Hepatocyte (in vitro differentiated cells): ENCODE measurements around the gene FARP1. TPM values are rescaled to one million over a fixed set of nuclear protein-coding genes. Genes with fewer than 3 reads are reported as not detected.

Experiments
- DNase-seq: peaks from one replicate; pipeline ENCODE4 v3.0.0-alpha.2; 2016; ENCODE audit warnings: low spot score
- H2AFZ ChIP-seq: fragments of 200-600 bp; sonication (generic); 2 replicates; pipeline ENCODE4 v1.6.0; 2016; ENCODE audit warnings: antibody characterized with exemption, mild to moderate bottlenecking
- H3K27ac ChIP-seq: fragments of 200-600 bp; sonication (generic); 2 replicates; pipeline ENCODE4 v1.5.1; 2016; ENCODE audit warnings: mild to moderate bottlenecking
- H3K27me3 ChIP-seq: fragments of 200-600 bp; sonication (generic); 2 replicates; pipeline ENCODE4 v1.6.1; 2016
- H3K36me3 ChIP-seq: fragments of 200-600 bp; sonication (generic); replicated peaks from 2 replicates; pipeline ENCODE4 v1.5.1; 2016; ENCODE audit warnings: low read depth; ENCODE audit not compliant: insufficient read depth
- H3K4me1 ChIP-seq: fragments of 200-600 bp; sonication (generic); 2 replicates; pipeline ENCODE4 v1.5.1; 2016; ENCODE audit warnings: mild to moderate bottlenecking, moderate library complexity; ENCODE audit not compliant: insufficient read depth
- H3K4me2 ChIP-seq: fragments of 200-600 bp; sonication (generic); 2 replicates; pipeline ENCODE4 v1.6.0; 2016
- H3K4me3 ChIP-seq: fragments of 200-600 bp; sonication (generic); 2 replicates; pipeline ENCODE4 v1.5.1; 2016; ENCODE audit warnings: mild to moderate bottlenecking
- H3K79me2 ChIP-seq: fragments of 200-600 bp; sonication (generic); 2 replicates; pipeline ENCODE4 v1.6.0; 2017; ENCODE audit warnings: mild to moderate bottlenecking
- H3K9me2 ChIP-seq: fragments of 200-600 bp; sonication (generic); replicated peaks from 2 replicates; pipeline ENCODE4 v1.6.0; 2017; ENCODE audit warnings: mild to moderate bottlenecking; ENCODE audit not compliant: insufficient read depth
- H3K9me3 ChIP-seq: fragments of 200-600 bp; sonication (generic); 2 replicates; pipeline ENCODE4 v1.5.1; 2016; ENCODE audit warnings: low read depth, mild to moderate bottlenecking
- H4K20me1 ChIP-seq: fragments of 200-600 bp; sonication (generic); 2 replicates; pipeline ENCODE4 v1.6.0; 2016; ENCODE audit warnings: mild to moderate bottlenecking; ENCODE audit not compliant: insufficient read depth, poor library complexity, severe bottlenecking
- EZH2 ChIP-seq: fragments of 200-600 bp; sonication (generic); IDR thresholded peaks from 2 replicates; pipeline ENCODE4 v1.6.1; 2016; ENCODE audit warnings: antibody characterized with exemption, mild to moderate bottlenecking, borderline replicate concordance
- EZH2phosphoT487 ChIP-seq: fragments of 200-600 bp; sonication (generic); IDR thresholded peaks from one replicate; pipeline ENCODE4 v1.6.1; 2018; ENCODE audit warnings: antibody characterized with exemption, mild to moderate bottlenecking, low read depth, moderate library complexity; ENCODE audit not compliant: unreplicated experiment, severe bottlenecking
- WGBS: methylation state at CpG from one replicate; pipeline ENCODE4 v1.1.6; 2016; ENCODE audit warnings: low lambda C conversion rate; ENCODE audit errors: missing lambda C conversion rate; 5-methylcytosine and 5-hydroxymethylcytosine counted together
- polyA plus RNA-seq: library from polyadenylated mRNA; unstranded; fragments of >200 nt; fragmentation: Nextera tagmentation; extraction: Ambion mirVana; gene quantifications from 2 replicates; pipeline ENCODE4 v1.2.1, GENCODE V29; 2016
- total RNA-seq: library from RNA; depleted of rRNA; stranded (reverse); fragments of >200 nt; gene quantifications from 2 replicates; pipeline ENCODE4 v1.2.3, GENCODE V29; 2014
- TF ChIP-seq, protein P1 (sequence below): fragments of 200-600 bp; sonication (generic); IDR thresholded peaks from 2 replicates; pipeline ENCODE4 v1.5.1; 2016; ENCODE audit warnings: antibody characterized with exemption, mild to moderate bottlenecking; ENCODE audit not compliant: poor library complexity

Gene FARP1
- total and polyA plus RNA-seq, 2 experiments from 2014 or later: 35.5 to 68.7 TPM

DNA sequence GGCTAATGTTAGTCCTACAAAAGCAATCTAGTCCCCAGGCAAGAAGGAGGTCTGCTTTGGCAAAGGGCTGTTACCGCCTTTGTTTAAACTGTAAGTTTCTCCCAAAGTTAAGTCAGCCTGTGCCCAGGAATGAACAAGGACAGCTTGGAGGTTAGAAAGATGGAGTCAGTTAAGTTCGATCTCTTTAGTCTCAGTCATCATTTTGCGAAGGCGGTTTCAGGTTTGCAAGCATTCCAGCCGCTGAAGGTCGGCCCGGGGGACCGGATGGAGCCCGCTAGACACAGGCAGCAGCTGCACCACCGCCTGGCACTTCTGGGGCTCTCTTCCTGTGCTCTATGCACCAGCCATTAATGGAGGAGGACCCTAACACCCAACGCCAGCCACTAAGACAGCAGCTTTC lies 342.7 kb downstream of the FARP1 start:
- H3K9me2 ChIP-seq: no peaks in the 10 kb centered on the region
- no peaks in the 10 kb centered on the region for H3K27me3 ChIP-seq
- H3K4me1 ChIP-seq: peaks cover 48% of the 10 kb centered on the region
- H3K4me2 ChIP-seq: peak overlapping the region; percentile 66
- DNase-seq: no peak
- 86% methylated on average over 11 of the region's 11 CpGs for WGBS
- TF ChIP-seq, protein P1, sequence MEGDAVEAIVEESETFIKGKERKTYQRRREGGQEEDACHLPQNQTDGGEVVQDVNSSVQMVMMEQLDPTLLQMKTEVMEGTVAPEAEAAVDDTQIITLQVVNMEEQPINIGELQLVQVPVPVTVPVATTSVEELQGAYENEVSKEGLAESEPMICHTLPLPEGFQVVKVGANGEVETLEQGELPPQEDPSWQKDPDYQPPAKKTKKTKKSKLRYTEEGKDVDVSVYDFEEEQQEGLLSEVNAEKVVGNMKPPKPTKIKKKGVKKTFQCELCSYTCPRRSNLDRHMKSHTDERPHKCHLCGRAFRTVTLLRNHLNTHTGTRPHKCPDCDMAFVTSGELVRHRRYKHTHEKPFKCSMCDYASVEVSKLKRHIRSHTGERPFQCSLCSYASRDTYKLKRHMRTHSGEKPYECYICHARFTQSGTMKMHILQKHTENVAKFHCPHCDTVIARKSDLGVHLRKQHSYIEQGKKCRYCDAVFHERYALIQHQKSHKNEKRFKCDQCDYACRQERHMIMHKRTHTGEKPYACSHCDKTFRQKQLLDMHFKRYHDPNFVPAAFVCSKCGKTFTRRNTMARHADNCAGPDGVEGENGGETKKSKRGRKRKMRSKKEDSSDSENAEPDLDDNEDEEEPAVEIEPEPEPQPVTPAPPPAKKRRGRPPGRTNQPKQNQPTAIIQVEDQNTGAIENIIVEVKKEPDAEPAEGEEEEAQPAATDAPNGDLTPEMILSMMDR: no peak
- TF ChIP-seq EZH2phosphoT487 (no peak), EZH2 (no peak)
- H3K79me2 ChIP-seq: peaks cover 81% of the 10 kb centered on the region
- peaks cover 32% of the 10 kb centered on the region for H4K20me1 ChIP-seq
- H3K27ac ChIP-seq: peak overlapping the region; percentile 97
- H2AFZ ChIP-seq: no peak overlapping the region
- no peaks in the 10 kb centered on the region for H3K9me3 ChIP-seq
- no peaks in the 10 kb centered on the region for H3K36me3 ChIP-seq
- no peak overlapping the region for H3K4me3 ChIP-seq

DNA sequence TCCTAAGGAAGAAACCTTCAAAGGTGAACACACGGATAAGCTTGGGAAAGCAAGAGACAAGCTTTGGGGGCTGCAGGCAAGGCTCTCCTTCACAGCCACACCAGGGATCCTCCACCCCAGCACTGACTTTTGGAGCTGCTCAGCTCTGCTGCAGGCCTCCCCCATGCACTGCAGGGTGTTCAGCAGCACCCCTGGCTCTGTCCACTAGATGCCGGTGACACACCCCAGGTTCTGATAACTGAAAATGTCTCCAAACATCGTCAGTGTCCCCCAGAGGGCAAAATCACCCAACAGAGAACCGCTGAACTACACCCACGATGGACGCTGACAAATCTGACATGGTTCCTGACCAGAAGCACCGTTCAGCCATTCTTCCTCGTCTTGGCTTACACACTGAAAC lies 343.5 kb downstream of the FARP1 start:
- Histone ChIP-seq H3K36me3 (no peaks in the 10 kb centered on the region), H3K79me2 (peaks cover 81% of the 10 kb centered on the region), H3K4me2 (no peak overlapping the region), H3K27ac (no peak overlapping the region), H3K9me2 (no peaks in the 10 kb centered on the region), H3K4me1 (peaks cover 48% of the 10 kb centered on the region), H4K20me1 (peaks cover 39% of the 10 kb centered on the region), H3K4me3 (no peak overlapping the region), H3K27me3 (no peaks in the 10 kb centered on the region), H3K9me3 (no peaks in the 10 kb centered on the region), H2AFZ (no peak overlapping the region)
- no peak for DNase-seq
- 90% methylated on average over 8 of the region's 8 CpGs for WGBS
- TF ChIP-seq EZH2 (no peak), EZH2phosphoT487 (no peak)
- TF ChIP-seq, protein P1: no peak

DNA sequence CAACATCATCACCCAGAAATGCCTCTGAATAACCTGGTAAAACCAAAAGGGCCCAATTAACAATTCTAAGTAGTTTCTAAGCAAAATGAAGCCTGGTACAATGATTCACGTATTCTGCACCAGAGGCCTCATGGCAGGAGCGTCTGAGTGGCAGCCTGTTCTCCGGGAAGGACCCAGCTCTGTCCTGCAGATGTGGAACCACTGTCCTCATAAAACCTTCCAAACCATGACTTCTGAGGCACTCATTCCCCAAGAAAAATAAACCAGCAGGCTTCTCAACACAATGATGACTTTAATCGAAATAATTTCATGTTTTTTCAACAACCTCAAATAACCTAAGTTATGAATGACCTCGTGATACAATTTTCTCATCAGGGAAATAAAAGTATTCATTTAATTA lies 344.1 kb downstream of the FARP1 start:
- peaks cover 45% of the 10 kb centered on the region for H3K4me1 ChIP-seq
- H4K20me1 ChIP-seq: peaks cover 39% of the 10 kb centered on the region
- no peak overlapping the region for H2AFZ ChIP-seq
- no peaks in the 10 kb centered on the region for H3K9me2 ChIP-seq
- H3K79me2 ChIP-seq: peaks cover 81% of the 10 kb centered on the region
- H3K27ac ChIP-seq: no peak overlapping the region
- no peaks in the 10 kb centered on the region for H3K27me3 ChIP-seq
- H3K9me3 ChIP-seq: no peaks in the 10 kb centered on the region
- DNase-seq: no peak
- no peaks in the 10 kb centered on the region for H3K36me3 ChIP-seq
- no peak for TF ChIP-seq EZH2
- TF ChIP-seq, protein P1: no peak
- TF ChIP-seq EZH2phosphoT487: no peak
- WGBS: 89% methylated on average over 5 of the region's 5 CpGs
- no peak overlapping the region for H3K4me2 ChIP-seq
- H3K4me3 ChIP-seq: no peak overlapping the region

DNA sequence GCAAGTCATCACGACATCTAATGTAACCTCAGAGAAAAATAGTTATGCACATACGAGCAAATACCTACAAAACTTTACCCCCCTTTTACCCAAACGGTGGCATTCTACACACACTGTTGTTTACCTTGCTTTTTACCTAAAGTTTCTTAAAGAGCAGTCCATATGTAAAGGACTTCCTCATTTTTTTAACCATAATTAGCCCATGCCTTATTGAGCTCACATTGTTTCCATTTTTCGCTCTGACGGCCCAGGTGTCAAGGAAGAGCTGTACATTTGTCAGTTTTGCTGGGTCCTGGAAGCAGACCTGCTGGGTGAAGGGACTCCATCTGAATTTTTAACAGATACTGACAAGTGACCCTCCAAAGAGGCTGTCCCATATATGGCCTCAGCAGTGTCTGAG lies 344.6 kb downstream of the FARP1 start:
- Histone ChIP-seq H4K20me1 (peaks cover 36% of the 10 kb centered on the region), H3K27ac (no peak overlapping the region)
- DNase-seq: no peak

More for the DNA sequence above, 344.6 kb downstream of the FARP1 start:
- no peaks in the 10 kb centered on the region for H3K36me3 ChIP-seq
- peaks cover 81% of the 10 kb centered on the region for H3K79me2 ChIP-seq
- TF ChIP-seq EZH2phosphoT487: no peak
- TF ChIP-seq, protein P1: no peak
- no peak for TF ChIP-seq EZH2
- no peaks in the 10 kb centered on the region for H3K9me2 ChIP-seq
- H3K4me2 ChIP-seq: no peak overlapping the region
- no peaks in the 10 kb centered on the region for H3K27me3 ChIP-seq
- H3K9me3 ChIP-seq: no peaks in the 10 kb centered on the region
- peaks cover 45% of the 10 kb centered on the region for H3K4me1 ChIP-seq
- H3K4me3 ChIP-seq: no peak overlapping the region
- WGBS: 89% methylated on average over 5 of the region's 5 CpGs
- H2AFZ ChIP-seq: no peak overlapping the region
